ENCODE data around the gene FBXO48.

GRCh38 chr2:68472796-68473414 lies 5.8 kb upstream of the FBXO48 start:
- TF ChIP-seq CTCF (conservative IDR thresholded peaks at IDR 0.05) (no peak), ZFX (IDR thresholded peaks at IDR 0.05) (no peak)

All from C4-2B (cell line).